Endodermal cell (in vitro differentiated cells): ENCODE data around the gene EFNA5. TPM values are rescaled to one million over a fixed set of nuclear protein-coding genes. Genes with fewer than 3 reads are reported as not detected.

Experiments used
- DNase-seq: peaks from one replicate; pipeline ENCODE4 v3.0.0-alpha.2; 2017
- H3K27ac ChIP-seq: 2 replicates; pipeline ENCODE4 v1.5.1; 2013; ENCODE audit warnings: mild to moderate bottlenecking, low read depth, low read length, moderate library complexity
- H3K27me3 ChIP-seq: 2 replicates; pipeline ENCODE4 v1.6.1; 2013; ENCODE audit warnings: mild to moderate bottlenecking, low read length, moderate library complexity; ENCODE audit not compliant: insufficient read depth, control insufficient read depth, poor library complexity, severe bottlenecking
- H3K36me3 ChIP-seq: 2 replicates; pipeline ENCODE4 v1.7.0; 2013; ENCODE audit warnings: mild to moderate bottlenecking, low read length, moderate library complexity; ENCODE audit not compliant: control insufficient read depth, insufficient read depth
- H3K4me1 ChIP-seq: one replicate; pipeline ENCODE4 v1.7.0; 2013; ENCODE audit warnings: low read length; ENCODE audit not compliant: control insufficient read depth, insufficient read depth
- H3K4me3 ChIP-seq: 2 replicates; pipeline ENCODE4 v1.5.1; 2013; ENCODE audit warnings: mild to moderate bottlenecking, low read length, moderate library complexity
- H3K9ac ChIP-seq: 2 replicates; pipeline ENCODE4 v1.6.1; 2013; ENCODE audit warnings: mild to moderate bottlenecking, low read length, moderate library complexity; ENCODE audit not compliant: poor library complexity, severe bottlenecking; ENCODE audit errors: extremely low read depth
- H3K9me3 ChIP-seq: 2 replicates; pipeline ENCODE4 v1.6.1; 2013; ENCODE audit warnings: mild to moderate bottlenecking, low read length, moderate library complexity; ENCODE audit not compliant: control insufficient read depth
- H3K27ac Mint-ChIP-seq: 2 replicates; pipeline ENCODE4 v1.8.0; 2020; ENCODE audit warnings: mixed read lengths
- H3K27me3 Mint-ChIP-seq: 2 replicates; pipeline ENCODE4 v1.8.0; 2021; ENCODE audit warnings: mild to moderate bottlenecking, mixed read lengths; ENCODE audit not compliant: insufficient read depth
- H3K36me3 Mint-ChIP-seq: 2 replicates; pipeline ENCODE4 v1.8.0; 2020; ENCODE audit warnings: low read depth, mixed read lengths
- H3K4me1 Mint-ChIP-seq: 2 replicates; pipeline ENCODE4 v1.8.0; 2020; ENCODE audit warnings: mixed read lengths
- H3K4me3 Mint-ChIP-seq: 2 replicates; pipeline ENCODE4 v1.8.0; 2020; ENCODE audit warnings: mild to moderate bottlenecking, moderate library complexity, mixed read lengths
- H3K9me3 Mint-ChIP-seq: 2 replicates; pipeline ENCODE4 v1.8.0; 2020; ENCODE audit warnings: mild to moderate bottlenecking, mixed read lengths
- CTCF ChIP-seq: fragments of 200-600 bp; sonication (generic); conservative IDR thresholded peaks from 2 replicates; pipeline ENCODE4 v1.5.0; 2021; ENCODE audit warnings: antibody characterized with exemption, mild to moderate bottlenecking
- WGBS, 2 experiments: methylation state at CpG; one replicate each; pipeline versions ENCODE4 v1.1.5 to v1.1.7; 2013; ENCODE audit warnings: missing lambda C conversion rate in 2 of 2, mixed read lengths in 1 of 2; ENCODE audit not compliant: insufficient coverage in 1 of 2, insufficient read length in 1 of 2; 5-methylcytosine and 5-hydroxymethylcytosine counted together
- total RNA-seq, 2 donors: library from RNA; stranded (reverse); fragmentation: NEBNext Ultra II Directional in 1 of 2; extraction: Animal tissue kit (Norgen Biotek cat#: 25700) in 1 of 2; gene quantifications; 2 replicates in 1 of 2; 3 replicates in 1 of 2; pipeline ENCODE4 v1.2.1, GENCODE V29; 2021

EFNA5 gene
- total RNA-seq, 2 donors from 2014 or later = 53.3 to 63.1 TPM

GRCh38 chr5:107529618-107530017, 141.1 kb downstream of the EFNA5 start:
- Mint-ChIP-seq H3K27ac (no peak overlapping the region), H3K27me3 (peaks cover 22% of the 10 kb centered on the region), H3K4me1 (peaks cover 53% of the 10 kb centered on the region), H3K36me3 (no peaks in the 10 kb centered on the region), H3K4me3 (no peak overlapping the region), H3K9me3 (no peaks in the 10 kb centered on the region)
- Histone ChIP-seq H3K36me3 (peaks cover under 1% of the 10 kb centered on the region), H3K27ac (no peak overlapping the region), H3K27me3 (no peaks in the 10 kb centered on the region), H3K9me3 (no peaks in the 10 kb centered on the region), H3K4me1 (peaks cover 11% of the 10 kb centered on the region), H3K4me3 (no peak overlapping the region), H3K9ac (no peak overlapping the region)
- TF ChIP-seq CTCF = no peak
- no peak for DNase-seq

DNA sequence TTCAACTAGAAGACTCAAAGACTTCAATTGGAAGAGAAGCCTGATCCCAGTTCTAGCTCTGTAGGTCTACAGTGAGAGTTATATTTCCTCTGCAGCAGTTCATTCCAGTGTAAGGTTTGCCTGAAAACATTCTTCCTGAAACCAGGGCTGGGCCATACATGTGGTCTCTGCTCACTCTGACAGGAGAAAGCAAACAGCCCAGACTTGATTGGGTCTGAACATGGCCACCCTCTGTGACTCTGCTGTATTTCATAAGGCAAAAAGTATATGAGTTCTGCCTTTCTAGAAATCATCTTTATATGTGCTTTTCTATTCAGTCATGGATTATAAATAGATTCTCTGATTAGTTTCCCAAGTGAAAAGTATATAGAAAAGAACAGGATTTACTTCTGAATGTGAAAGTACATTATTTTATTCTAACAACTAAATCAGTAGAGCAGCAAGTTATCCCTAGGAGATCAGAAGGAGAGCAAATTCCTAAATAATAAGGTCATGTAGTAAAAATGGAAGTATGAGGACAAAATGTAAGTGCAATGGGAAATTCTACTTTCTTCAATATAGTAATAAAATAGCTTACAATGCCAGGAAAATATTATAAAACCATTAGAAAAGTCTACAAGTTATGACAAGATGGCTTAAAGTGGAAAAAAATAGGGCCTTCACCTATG, 144.3 kb downstream of the EFNA5 start:
- H3K4me3 Mint-ChIP-seq = no peak overlapping the region
- no peak overlapping the region for H3K9ac ChIP-seq
- no peak for DNase-seq
- H3K9me3 ChIP-seq = no peaks in the 10 kb centered on the region
- H3K27ac Mint-ChIP-seq = no peak overlapping the region
- no peak for TF ChIP-seq CTCF
- no peaks in the 10 kb centered on the region for H3K36me3 Mint-ChIP-seq
- no peak overlapping the region for H3K27ac ChIP-seq
- peaks cover 3% of the 10 kb centered on the region for H3K36me3 ChIP-seq
- H3K27me3 Mint-ChIP-seq = peaks cover 44% of the 10 kb centered on the region
- H3K4me1 Mint-ChIP-seq = peaks cover 49% of the 10 kb centered on the region
- H3K9me3 Mint-ChIP-seq = no peaks in the 10 kb centered on the region
- H3K4me1 ChIP-seq = peaks cover 7% of the 10 kb centered on the region
- H3K27me3 ChIP-seq = no peaks in the 10 kb centered on the region
- H3K4me3 ChIP-seq = no peak overlapping the region

DNA sequence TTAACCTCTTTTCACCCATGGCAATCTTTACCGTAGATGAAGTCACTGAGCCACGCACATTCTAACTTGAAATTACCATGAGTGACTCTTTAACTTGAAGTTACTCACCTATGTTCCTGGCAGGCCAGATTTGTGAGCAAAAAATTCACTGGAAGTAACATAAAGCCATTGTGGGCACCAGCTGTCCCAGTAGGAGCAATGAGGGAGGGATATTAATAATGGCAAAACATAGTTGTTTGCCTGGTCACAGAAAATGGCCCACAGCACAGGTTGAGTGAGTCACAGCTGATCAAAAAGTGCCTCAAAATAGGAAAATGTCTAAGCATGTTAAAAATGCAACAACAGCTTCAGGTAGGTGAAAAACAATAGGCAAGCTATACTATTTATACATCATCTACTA, 146.6 kb downstream of the EFNA5 start:
- Mint-ChIP-seq H3K4me3 (no peak overlapping the region), H3K9me3 (no peaks in the 10 kb centered on the region), H3K36me3 (no peaks in the 10 kb centered on the region), H3K27me3 (peaks cover 46% of the 10 kb centered on the region), H3K4me1 (peaks cover 39% of the 10 kb centered on the region), H3K27ac (no peak overlapping the region)
- Histone ChIP-seq H3K4me3 (no peak overlapping the region), H3K4me1 (peaks cover 7% of the 10 kb centered on the region), H3K27me3 (no peaks in the 10 kb centered on the region), H3K9me3 (no peaks in the 10 kb centered on the region), H3K27ac (no peak overlapping the region), H3K9ac (no peak overlapping the region), H3K36me3 (peaks cover 3% of the 10 kb centered on the region)
- WGBS, 2 experiments = 86 to 94% methylated on average over 2 of the region's 2 CpGs
- no peak for DNase-seq
- TF ChIP-seq CTCF = no peak
